ENCODE results near the gene CPLX1.
"Not testable (repeated sequence)": the region's sequence is repeated elsewhere in the genome, so short reads cannot be mapped to it uniquely, and the experiment has no call there.

Gene CPLX1

DNA sequence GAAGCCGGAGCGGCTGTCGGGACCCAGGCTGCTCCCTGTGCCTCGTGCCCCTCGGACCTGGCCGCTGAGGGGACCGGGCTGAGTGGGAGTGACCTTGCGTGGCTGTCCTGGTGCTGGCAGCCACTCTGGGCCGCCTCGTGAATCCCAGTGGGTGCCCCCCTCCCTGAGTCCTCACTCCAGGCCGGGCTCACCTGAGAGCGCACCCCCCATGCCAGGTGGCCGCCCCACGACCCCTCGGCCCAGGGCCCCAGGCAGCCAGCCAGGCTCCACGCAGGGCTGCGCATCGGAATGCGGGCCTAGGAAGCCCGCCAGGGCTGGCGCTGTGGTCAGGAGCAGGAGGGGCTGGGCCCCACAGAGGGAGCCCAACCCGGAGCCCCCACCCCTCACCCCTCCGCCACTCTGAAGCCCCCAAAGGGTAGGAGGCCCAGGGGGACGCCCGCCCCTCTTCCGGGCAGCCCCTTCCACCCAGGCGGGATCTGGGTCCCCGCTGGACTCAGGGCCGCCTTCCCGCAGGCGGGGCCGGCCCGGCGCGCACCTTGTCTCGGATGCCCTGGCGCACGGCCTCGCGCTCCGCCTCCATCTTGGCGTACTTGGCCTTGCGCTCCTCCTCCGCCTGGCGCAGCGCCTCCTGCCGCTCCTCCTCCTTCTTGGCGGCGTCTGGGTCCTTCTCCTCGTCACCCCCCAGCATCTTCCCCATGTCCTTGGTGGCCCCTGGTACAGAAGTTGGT, 33.9 kb downstream of the CPLX1 start:
- DNase-seq (ENCODE audit: low read depth), result peak; percentile 19

DNA sequence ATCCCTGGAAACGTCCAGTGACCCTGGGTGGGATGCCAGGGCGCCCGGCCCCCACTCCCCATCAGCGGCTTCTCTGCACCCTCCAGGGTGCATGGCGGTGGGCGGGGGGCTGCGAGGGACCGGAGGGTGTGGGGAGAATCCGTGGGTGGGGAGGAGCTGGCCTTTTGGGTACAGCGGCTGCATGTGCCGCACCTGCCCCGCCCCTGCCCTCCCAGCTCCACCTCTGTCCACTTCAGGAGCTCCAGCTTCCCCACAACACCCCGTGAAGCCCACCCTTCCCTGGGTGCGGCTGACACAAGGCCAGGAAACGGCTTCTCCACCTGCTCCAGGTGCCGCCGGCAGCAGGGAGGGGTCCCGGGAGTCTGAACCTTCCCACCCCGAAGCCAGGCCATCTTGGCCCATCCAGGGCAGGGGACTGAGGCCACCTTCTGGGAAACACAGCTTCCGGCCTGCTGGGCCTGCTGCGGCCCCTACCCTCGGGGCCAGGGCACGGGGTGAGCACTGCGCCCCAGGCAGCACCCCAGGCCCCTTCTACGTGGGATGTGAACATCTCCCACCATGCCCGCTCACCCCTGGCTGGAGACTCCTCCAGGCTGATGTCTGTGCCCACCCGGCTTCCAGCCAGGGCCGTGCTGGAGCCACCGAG, 34.6 kb downstream of the CPLX1 start:
- DNase-seq (ENCODE audit: low read depth), result no peak

DNA sequence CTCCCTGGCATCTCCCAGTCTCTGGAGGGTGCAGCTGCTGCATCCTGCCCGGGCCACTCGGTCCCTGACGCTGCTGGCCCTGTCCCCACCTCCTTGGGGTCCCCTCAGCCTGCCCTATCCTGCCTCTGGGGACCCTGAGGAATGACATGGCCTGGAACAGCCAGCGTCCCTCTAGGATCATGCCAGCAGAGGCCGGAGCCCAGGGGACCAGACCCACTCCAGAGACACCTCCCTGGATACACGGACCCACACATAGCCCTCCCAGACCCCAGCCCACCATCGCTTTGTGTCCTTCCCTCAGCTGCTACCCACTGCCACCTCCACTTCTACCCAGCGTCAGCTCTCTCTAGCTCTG, 35.5 kb downstream of the CPLX1 start:
- no peak for DNase-seq (ENCODE audit: low read depth)

DNA sequence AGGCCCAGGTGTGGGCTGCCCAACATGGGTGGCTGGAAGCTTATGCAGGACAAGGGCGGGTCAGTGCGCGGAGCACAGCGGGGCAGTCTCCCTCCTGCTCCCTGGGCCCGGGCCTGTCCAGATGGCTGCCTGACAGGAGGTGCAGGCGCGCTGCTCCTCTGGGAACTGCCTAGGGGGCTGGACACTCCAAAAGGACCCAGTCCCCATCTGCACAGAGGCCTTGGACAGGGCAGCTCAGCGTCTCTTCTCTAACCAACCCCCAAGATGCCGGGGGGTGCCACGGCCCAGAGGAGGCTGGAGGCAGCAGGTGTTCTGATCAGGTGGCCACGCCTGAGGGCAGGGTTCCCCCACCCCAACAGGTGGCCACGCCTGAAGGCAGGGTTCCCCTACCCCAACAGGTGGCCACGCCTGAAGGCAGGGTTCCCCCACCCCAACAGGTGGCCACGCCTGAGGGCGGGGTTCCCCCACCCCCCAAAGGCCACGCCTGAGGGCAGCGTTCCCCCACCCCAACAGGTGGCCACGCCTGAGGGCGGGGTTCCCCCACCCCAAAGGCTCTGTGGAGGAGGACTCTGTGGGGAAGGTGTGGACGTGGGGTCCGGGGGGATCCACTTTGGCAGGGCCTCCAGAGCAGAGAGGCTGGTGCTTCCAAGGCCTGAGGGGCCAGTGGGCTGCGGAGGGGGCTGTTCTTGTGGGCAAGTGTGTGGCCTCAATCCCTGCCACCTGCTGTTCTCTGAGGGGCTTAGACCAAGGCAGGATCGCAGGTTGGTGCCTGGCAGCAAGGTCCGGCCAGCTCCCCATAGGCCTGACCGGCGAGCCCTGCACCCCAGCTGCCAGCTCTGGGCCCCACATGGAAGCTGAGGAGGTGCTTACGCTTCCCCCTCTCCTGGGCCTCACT, 36.1 kb downstream of the CPLX1 start:
- DNase-seq (ENCODE audit: low read depth), result no peak

DNA sequence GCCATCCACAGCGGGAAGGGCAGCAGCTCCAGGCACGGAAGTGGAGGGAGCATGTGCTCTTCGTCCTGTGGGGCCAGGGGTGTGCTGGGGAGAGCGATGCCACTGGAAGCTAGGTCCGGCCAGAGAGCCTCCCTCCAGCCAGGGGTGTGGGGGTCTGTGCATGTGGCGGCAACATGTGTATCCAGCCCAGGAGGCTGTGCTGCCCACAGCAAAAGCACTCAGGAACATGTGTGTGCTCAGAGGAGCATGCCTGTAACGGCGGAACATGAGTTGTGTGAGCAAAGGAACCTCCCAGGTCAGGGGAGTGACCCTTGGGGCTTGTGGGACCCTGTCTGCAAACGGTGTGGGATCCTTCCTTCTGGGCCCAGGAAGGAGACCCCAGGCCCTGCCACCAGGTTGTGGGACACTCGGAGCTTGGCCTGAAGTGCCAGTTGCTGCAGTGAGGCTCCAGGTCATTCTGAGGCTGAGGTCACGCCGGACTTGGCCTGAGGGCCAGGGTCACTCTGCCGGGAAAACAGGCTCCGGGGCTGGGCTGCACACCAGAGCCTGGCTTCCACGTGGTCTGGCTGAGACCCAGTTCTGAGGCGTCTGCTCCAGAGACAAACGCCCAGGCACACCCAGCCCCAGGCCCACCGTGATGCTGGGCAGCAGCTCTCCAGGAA, 37.2 kb downstream of the CPLX1 start:
- no peak for DNase-seq (ENCODE audit: low read depth)

DNA sequence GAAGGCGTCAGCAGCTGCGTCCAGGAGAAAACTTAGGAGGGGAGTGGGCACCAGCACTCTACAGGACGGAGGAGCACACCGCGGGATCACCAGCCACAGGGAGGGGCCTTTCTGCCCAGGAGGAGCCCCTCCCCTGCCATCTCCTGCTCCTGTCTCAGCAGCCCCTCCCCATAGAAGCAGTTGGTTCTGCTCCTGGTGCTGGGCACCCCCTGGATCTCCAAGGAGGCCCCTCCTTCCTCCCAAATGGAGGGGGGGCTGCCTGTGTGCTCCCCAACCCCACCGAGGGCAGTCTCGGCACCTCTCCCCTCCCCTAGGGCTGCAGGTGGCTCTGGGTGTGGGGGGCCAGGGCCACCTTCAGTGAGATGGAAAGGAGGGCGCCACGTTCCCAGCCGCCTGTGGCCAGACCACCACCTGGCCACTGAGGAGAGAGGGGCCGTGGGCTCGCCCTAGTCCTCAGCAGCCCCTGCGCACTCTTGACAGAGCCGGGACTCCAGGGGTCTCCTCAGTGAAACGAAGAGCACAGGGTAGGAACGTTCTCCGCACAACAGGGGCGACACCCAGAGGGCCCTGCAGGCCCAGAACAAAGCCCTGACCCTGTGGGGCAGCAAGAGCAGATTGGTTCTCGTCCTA, 37.8 kb downstream of the CPLX1 start:
- DNase-seq (ENCODE audit: low read depth), result no peak

DNA sequence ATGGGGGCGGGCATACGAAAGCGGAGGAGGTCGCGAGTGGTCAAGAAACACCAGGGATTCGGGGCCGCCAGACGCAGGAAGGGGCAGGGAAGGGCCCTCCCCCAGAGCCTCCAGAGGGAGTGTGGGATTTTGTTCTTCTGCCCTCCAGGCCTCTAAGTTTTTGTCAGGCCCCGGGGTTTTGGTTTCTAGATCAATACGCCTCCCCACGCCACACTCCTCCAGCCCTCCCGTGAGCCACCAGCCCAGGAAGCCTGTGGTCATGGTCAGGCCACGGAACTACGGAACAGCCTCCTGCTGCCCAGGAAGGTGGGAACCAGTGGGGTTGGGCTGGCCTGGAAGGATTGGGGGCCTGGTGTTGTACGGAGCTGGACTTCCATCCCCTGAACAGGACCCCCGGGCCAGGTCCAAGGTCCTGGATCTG, 38.4 kb downstream of the CPLX1 start:
- no peak for DNase-seq (ENCODE audit: low read depth)

DNA sequence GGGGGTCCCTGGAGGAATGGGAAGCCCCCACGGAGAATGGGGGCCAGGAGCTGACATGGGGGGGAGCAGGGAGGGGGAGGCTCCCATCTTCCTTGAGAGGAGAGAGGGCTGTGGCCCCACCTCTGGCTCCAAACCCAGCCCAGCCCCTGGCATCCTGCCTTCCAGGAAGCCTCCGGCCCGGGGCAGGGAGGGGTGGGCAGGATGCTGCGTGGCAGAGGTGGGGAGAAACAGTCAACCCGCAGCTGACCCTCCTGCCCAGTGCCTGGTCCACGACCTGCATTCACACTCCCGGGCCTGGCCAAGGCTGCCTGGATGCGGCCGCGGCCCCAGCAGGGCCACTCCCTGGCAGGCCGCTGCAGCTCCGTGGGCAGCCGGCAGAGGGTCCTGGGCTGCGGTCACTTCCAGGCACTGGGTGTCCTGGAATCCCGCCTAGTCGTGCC, 39.0 kb downstream of the CPLX1 start:
- no peak for DNase-seq (ENCODE audit: low read depth)

DNA sequence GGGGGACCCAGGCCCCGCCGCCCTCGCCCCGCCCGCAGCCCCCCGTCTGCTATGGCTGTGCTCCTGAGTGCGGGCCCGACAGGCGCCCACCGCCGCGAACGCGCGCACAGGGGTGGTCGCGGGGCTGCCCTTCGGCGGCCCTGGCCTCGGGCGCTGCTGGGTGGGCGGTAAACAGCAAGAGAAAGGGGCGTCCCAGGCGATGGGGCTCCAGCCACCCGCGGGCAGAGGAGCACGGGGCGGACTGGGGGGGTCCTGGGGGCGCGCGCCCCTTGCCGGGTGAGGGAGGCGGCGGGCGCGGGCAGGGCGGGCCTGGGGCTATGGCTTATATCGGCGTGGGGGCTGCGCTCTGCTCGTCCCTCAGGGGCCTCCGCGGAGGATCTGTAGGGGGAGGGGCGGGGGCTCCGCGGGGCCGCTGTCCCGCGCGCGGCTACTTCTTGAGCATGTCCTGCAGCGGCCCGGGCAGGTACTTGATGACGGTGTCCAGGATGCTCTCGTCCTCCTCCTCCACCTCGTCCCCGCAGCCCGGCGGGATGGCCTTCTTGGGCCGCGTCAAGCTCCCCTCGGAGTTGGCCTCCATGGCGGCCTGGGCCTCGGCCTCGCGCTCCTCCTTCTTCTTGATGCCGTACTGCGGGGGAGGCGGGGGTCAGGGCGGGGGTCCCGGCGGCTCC, 39.7 kb downstream of the CPLX1 start:
- no peak for DNase-seq (ENCODE audit: low read depth)

DNA sequence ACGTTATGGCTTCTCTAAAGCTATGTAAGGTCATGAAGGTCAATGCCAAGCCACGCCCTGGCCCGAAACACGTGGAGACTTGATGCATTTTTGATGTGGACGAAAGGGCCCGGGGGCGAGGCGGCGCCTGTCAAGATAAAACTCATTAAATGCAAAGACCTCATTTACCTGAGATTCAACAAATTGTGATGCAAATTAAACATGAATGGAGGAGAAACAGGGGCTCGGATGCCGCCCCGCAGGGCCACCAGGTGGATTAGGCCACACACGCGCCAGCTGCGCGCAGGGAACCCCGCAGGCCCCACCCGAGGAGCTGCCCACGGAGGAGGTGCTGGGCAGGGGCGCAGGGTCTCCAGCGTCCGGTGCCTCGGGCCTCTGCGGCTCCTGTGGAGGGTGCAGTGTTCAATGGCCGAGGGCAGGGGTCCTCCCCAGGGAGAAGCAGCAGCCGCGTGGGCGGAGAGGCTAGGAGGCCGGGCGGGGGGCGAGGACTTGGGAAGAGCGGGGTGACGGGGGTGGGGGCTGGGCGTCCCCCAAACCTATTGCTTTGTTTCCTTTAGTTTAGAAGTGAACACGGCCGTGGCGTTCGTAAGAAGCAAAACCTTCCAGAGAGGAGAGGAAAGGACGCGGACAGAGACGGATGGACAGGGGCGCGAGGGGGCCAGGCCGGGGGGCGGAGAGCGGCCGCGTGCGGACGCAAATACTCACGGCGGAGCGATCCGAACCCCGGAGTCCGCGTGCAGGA, 40.4 kb downstream of the CPLX1 start:
- no peak for DNase-seq (ENCODE audit: low read depth)

DNA sequence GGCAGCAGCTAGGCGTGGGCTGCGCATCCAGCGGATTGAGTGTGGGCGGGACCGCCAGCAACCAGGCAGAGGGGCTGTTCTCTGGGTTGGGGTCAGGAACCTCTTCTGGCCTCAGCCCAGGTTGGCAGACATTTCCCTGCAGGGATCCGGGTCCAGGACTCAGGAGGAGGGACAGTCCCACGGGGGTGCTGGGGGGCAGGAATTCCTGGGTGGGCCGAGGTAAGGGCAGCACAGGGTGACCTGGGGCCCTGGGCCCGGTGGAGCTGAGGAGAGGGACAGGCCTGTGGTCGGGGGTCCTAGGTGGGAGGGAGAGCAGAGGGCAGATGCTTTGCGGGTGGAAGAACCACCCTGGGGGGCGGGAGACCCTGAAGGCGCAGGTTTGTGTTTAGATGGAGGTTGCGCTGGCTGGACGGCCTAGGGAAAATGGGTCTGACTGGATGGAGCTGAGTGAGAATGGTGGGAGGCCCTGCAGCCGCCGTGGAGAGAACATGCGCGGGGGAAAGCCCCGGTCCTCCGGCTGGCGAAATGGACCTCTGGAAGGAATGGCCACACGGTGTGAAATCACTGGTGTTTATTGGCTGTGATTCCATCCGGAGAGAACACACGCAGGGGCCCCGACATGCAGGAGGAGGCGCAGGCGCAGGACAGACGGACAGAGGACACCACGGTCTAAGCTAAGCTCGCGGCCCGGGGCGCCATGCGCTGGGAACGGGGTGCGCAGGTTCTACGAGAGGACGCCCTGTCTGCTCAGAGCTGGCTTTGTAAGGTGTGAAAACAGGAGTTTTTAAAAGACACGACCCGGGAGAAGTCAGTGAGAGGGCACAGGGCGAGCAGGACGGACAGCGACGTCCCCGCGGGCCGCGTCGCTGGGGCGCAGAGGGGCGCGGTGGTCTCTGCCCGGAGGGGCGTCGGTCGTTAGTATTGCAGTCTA, 41.3 kb downstream of the CPLX1 start:
- no peak for DNase-seq (ENCODE audit: low read depth)

DNA sequence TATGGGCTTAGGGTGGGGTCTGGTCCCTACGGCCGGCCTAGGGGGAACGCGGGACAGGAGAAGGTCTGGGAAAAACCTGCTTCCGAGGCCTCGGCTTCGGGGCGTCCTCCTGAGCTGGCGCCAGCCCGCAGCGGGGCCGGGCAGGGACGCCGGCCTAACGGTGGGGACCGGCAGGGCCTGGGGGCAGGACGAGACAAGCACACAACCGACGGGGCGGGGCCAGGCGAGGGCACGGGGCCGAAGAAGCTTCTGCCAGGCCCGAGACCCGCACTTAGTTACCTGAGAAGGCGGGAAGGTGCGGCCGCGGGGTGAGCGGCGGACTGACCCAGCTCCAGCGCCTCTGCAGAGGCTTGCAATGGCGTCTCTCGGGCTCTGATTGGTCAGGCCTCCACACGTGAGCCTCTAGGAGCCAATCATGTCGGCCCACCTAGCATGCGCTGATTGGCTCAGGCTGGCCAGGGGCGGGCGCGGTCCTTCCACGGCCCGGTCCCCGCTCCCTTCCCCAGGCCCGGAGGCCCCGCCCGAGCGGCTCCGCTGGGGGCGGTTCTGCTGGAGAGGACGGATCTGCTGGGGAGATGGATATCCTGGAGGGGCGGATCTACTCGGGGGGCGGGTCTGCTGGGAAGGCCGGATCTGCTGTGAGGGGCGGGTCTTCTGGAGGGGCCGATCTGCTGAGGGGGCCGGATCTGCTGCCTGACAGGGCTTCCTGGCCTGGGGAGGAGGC, 44.3 kb downstream of the CPLX1 start:
- DNase-seq (ENCODE audit: low read depth), result peak; percentile 98

DNA sequence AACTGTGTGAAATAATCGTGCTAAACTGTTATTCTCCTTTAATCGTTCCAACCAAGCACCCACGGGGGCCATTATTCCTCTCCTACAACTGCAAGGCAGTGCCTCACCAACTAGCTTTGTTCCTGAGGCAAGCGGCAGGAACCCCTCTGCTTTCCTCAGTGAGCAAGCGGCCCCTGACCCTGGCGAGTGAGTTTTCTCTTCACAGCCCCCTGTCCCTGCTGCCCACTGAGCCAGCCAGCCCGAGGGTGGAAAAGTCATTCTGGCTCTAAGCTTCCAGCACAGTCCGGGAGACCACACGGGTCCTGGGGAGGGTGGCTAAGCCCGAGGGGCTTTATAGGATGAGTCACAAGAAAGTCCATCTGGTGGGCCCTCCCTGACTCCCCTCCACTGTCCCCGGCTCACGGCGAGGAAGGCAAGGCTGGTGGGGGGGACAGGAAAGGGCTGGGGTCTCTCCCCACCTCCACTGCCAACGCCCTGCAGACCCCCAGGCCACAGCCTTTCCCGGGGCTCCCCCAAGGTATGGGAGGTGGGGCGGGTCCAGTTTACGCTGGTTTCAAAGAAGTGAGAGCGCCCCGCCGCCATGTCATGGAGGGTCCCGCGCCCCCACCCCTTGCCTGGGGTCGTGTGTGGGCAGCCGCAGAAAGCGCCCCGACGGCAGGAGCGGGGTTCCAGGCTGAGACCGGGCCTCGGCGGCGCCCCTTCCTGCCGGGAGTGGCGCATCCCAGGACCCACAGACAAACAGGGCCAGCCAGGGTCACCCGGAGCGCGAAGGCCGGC, 45.0 kb downstream of the CPLX1 start:
- no peak for DNase-seq (ENCODE audit: low read depth)

DNA sequence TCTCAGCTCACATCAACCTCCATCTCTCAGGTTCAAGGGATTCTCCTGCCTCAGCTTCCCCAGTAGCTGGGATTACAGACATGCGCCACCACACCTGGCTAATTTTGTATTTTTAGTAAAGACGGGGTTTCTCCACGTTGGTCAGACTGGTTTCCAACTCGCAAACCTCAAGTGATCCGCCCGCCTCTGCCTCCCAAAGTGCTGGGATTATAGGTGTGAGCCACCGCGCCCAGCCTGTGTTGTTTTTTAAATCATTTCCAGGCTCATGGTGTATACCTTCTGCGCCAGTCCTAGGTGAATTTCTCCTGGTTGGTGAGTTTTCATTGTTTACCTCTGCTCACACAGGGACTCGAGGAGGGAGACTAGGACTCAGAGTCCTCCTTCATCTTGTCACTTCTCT, 45.7 kb downstream of the CPLX1 start:
- not testable (repeated sequence) for DNase-seq (ENCODE audit: low read depth)

DNA sequence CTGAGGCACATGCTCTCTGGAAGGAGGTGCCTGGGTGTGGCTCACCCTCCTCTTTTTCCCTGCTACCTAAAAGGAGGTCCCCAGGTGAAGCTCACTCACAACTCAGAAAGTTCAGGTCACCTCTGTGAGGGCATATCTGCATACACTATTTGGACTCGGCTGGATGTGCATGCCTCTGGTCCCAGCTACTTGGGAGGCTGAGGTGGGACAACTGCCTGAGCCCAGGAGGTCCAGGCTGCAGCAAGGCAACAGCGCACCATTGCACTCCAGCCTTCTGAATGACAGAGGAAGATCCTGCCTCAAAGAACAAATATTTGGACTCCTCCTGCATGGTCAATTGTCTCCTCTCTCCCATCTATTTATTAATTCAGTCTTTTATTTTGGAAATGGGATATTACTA, 46.4 kb downstream of the CPLX1 start:
- no peak for DNase-seq (ENCODE audit: low read depth)

DNA sequence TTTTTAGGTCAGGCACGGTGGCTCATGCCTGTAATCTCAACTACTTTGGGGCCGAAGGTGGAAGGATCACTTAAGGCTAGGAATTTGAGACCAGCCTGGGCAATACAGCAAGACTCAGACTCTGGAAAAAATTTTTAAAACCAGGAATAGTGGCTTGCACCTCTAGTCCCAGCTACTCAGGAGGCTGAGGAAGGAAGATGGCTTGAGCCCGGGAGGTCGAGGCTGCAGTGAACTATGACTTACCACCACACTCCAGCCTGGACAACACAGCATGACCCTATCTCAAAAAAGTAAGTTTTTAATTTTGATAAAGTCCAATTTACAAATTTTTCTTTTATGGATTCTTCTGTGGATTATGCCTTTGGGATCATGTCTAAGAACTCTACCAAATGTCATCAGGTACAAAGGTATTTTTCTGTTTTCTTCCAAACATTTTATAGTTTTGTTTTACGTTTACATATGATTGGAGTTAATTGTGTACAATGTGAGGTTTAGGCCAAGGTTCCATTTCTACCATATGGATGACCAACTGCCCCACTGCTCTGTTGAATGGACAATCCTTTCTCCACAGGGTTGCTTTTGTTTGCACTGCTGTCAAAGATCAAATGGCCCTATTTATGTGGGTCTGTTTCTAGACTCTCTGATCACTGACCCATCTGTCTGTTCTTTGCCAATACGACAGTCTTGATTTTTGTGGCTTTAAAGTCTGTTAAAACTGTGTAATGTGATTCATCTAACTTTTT, 48.2 kb downstream of the CPLX1 start:
- DNase-seq (ENCODE audit: low read depth), result no peak

DNA sequence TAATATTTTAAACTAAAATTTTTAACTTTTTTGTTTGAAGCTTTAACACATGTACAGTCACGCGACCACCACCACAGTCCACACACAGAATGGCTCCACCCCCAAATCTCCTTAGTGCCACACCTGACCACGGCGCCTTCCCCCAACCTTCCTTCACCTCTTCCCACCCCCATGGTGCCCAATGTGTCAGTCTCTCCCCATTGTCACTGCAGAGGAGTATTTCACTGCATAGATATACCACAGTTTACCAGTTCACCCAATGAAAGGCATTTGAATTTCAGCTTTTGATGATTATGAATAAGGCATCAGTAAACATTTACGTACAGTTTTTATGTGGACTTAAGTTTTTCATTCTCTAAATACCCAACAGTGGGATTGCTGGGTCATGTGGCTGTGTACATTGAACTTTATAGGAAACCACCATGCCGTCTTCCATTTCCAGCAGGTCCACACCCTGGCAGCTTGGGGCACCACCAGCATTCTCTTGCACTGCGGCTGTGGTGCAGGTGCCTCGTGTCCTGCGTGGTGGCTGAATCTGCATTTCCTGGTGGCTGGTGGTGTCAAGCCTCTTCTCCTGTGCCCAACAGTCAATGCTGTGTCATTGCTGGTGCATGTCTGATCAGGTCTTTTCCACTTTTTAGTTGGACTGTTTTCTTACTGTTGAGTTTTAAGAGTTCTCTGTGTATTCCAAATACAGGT, 49.0 kb downstream of the CPLX1 start:
- DNase-seq (ENCODE audit: low read depth), result no peak

Data from amniotic epithelial cell (primary cell).